HCT116 (cell line): ENCODE results near the gene TRPT1. TPM values are rescaled to one million over a fixed set of nuclear protein-coding genes. Genes with fewer than 3 reads are reported as not detected.
A peak's percentile ranks its signal among the peaks of the same experiment; 100 is the strongest.

ENCODE experiments used
- ATAC-seq: fragments of 200-7000 bp; cut with Tn5 transposase; 2 replicates; pipeline ENCODE4 v1.9.1; 2020; ENCODE audit warnings: mild to moderate bottlenecking, moderate library complexity
- BruUV-seq: library from RNA; stranded (reverse); fragments of 400-500 nt; replicated peaks from 2 replicates; lab custom pipeline; 2021; lab: Mats Ljungman, UMichigan
- CTCF ChIA-PET: fragments of 300-600 bp; sonication (Branson Sonifier 250); formaldehyde crosslinking; loops from one replicate; lab custom pipeline; 2021; ENCODE audit warnings: antibody characterized with exemption; lab: Charles Lee
- POLR2A ChIA-PET: fragments of 300-600, 350-600 bp; sonication (Branson Sonifier 250); formaldehyde crosslinking; loops from one replicate; lab custom pipeline; 2021; ENCODE audit warnings: antibody characterized with exemption; lab: Charles Lee
- RAD21 ChIA-PET, 2 experiments: fragments of 300-600 bp; sonication (Branson Sonifier 250); formaldehyde crosslinking; loops; one replicate each; lab custom pipeline; 2023; ENCODE audit warnings: low total read pairs in 2 of 2; ENCODE audit not compliant: uncharacterized antibody in 2 of 2, unreplicated experiment in 2 of 2, low non-redundant PET in 1 of 2; lab: Charles Lee
- DNase-seq: peaks from one replicate; pipeline ENCODE4 v3.0.0-alpha.2; 2010; ENCODE audit warnings: low read depth, low spot score
- H2AFZ ChIP-seq: fragments of 200-600 bp; shearing (Covaris generic), sonication (generic); 2 replicates; pipeline ENCODE4 v1.6.1; 2017; ENCODE audit warnings: low read depth, mixed run types, mixed read lengths, antibody characterized with exemption, low read length; ENCODE audit not compliant: poor library complexity, severe bottlenecking
- H3K27ac ChIP-seq: 2 replicates; pipeline ENCODE4 v1.5.1; 2012; ENCODE audit warnings: low read depth, low read length
- H3K27me3 ChIP-seq: fragments of 200-600 bp; sonication (generic); 2 replicates; pipeline ENCODE4 v1.6.1; 2016; ENCODE audit warnings: mixed run types, low read length, mixed read lengths; ENCODE audit not compliant: insufficient read depth
- H3K36me3 ChIP-seq, 2 experiments: fragments of 200-500 bp in 1 of 2; fragments of 200-600 bp in 1 of 2; sonication (Bioruptor generic) in 1 of 2; sonication (generic) in 1 of 2; 2 replicates each; pipeline versions ENCODE4 v1.5.1 to v1.6.1; 2014 to 2016; ENCODE audit warnings: low read length in 2 of 2, inconsistent platforms in 1 of 2, mixed read lengths in 1 of 2, mixed run types in 1 of 2; ENCODE audit not compliant: insufficient read depth in 2 of 2, control insufficient read depth in 1 of 2
- H3K4me1 ChIP-seq, 2 experiments: fragments of 200-600 bp in 1 of 2; sonication (generic) in 1 of 2; 2 replicates each; pipeline versions ENCODE4 v1.5.1 to v1.6.1; 2012 to 2017; ENCODE audit warnings: low read length in 2 of 2, inconsistent platforms in 1 of 2, mild to moderate bottlenecking in 1 of 2, mixed read lengths in 1 of 2, mixed run types in 1 of 2, moderate library complexity in 1 of 2; ENCODE audit not compliant: insufficient read depth in 2 of 2, control insufficient read depth in 1 of 2
- H3K4me2 ChIP-seq: fragments of 200-600 bp; sonication (generic); 2 replicates; pipeline ENCODE4 v1.6.1; 2017; ENCODE audit warnings: mixed run types, low read length, mixed read lengths
- H3K4me3 ChIP-seq, 2 experiments: fragments of 200-600 bp in 1 of 2; sonication (generic) in 1 of 2; replicated peaks in 1 of 2; 2 replicates each; pipeline ENCODE4 v1.5.1; 2011 to 2016; ENCODE audit warnings: low read length in 2 of 2, control low read depth in 1 of 2, low read depth in 1 of 2, mild to moderate bottlenecking in 1 of 2, mixed read lengths in 1 of 2, mixed run types in 1 of 2
- H3K79me2 ChIP-seq: fragments of 200-600 bp; sonication (generic); 2 replicates; pipeline ENCODE4 v1.6.1; 2017; ENCODE audit warnings: mild to moderate bottlenecking, mixed run types, low read length, moderate library complexity, mixed read lengths; ENCODE audit not compliant: insufficient read depth
- H3K9ac ChIP-seq: fragments of 200-600 bp; sonication (generic); 2 replicates; pipeline ENCODE4 v1.6.1; 2016; ENCODE audit warnings: low read length, mixed read lengths
- H3K9me2 ChIP-seq: fragments of 200-600 bp; sonication (generic), shearing (Covaris generic); 2 replicates; pipeline ENCODE4 v1.6.1; 2017; ENCODE audit warnings: mixed run types, mild to moderate bottlenecking, moderate library complexity; ENCODE audit not compliant: insufficient read depth
- H3K9me3 ChIP-seq, 2 experiments: fragments of 200-500 bp in 1 of 2; fragments of 200-600 bp in 1 of 2; sonication (Bioruptor generic) in 1 of 2; sonication (generic) in 1 of 2; 2 replicates each; pipeline ENCODE4 v1.6.1; 2014 to 2017; ENCODE audit warnings: low read length in 2 of 2, mixed read lengths in 2 of 2, inconsistent platforms in 1 of 2, low read depth in 1 of 2, mild to moderate bottlenecking in 1 of 2, mixed run types in 1 of 2, moderate library complexity in 1 of 2; ENCODE audit not compliant: control insufficient read depth in 1 of 2, insufficient read depth in 1 of 2
- H4K20me1 ChIP-seq: fragments of 200-600 bp; sonication (generic), shearing (Covaris generic); 2 replicates; pipeline ENCODE4 v1.6.1; 2017; ENCODE audit warnings: mixed run types, mild to moderate bottlenecking, moderate library complexity; ENCODE audit not compliant: insufficient read depth
- EGR1 ChIP-seq: IDR thresholded peaks from 2 replicates; pipeline ENCODE4 v1.6.1; 2012; ENCODE audit warnings: low read depth
- MAX ChIP-seq: IDR thresholded peaks from 2 replicates; pipeline ENCODE4 v1.6.1; 2012
- POLR2A ChIP-seq: IDR thresholded peaks from 2 replicates; pipeline ENCODE4 v1.7.0; 2011; ENCODE audit warnings: borderline replicate concordance; ENCODE audit not compliant: insufficient read depth, insufficient read length; ENCODE audit errors: extremely low read depth
- POLR2AphosphoS5 ChIP-seq: IDR thresholded peaks from 2 replicates; pipeline ENCODE4 v1.6.1; 2011; ENCODE audit warnings: mild to moderate bottlenecking, low read depth, low read length, moderate library complexity
- ZBTB33 ChIP-seq: IDR thresholded peaks from 2 replicates; pipeline ENCODE4 v1.6.1; 2011; ENCODE audit warnings: mild to moderate bottlenecking, low read length, moderate library complexity; ENCODE audit not compliant: insufficient replicate concordance; ENCODE audit errors: extremely low read depth
- ZNF274 ChIP-seq: fragments of 200-500 bp; sonication (Bioruptor generic); IDR thresholded peaks from 2 replicates; pipeline ENCODE4 v1.6.1; 2014; ENCODE audit warnings: mild to moderate bottlenecking, low read depth, low read length, inconsistent platforms
- intact Hi-C: fragments of 100-400 bp; cut with micrococcal nuclease; formaldehyde crosslinking; loops from 2 replicates; pipeline ENCODE4 v1.10.0; 2022
- total RNA-seq: library from RNA; stranded (reverse); gene quantifications from one replicate; pipeline ENCODE4 v1.2.1, GENCODE V29; 2021; ENCODE audit not compliant: unreplicated experiment

The TRPT1 gene
- total RNA-seq, 1 experiment from 2014 or later = 43.2 TPM

GRCh38 chr11:64183890-64184289, 42.1 kb downstream of the TRPT1 start:
- Histone ChIP-seq H3K27me3 (no peaks in the 10 kb centered on the region), H3K79me2 (peaks cover 26% of the 10 kb centered on the region), H3K4me2 (peak overlapping the region; percentile 90), H3K9me2 (no peaks in the 10 kb centered on the region), H3K9me3 (no peaks in the 10 kb centered on the region), H3K27ac (peak overlapping the region; percentile 90), H3K36me3 (peaks cover 3 to 7% of the 10 kb centered on the region in 2 experiments; a peak in 2 of 4 replicates), H2AFZ (no peak overlapping the region), H4K20me1 (peaks cover 4% of the 10 kb centered on the region; the same call in 1 of the 2 replicates), H3K4me1 (peaks cover 27 to 52% of the 10 kb centered on the region in 2 experiments), H3K9ac (peak overlapping the region; percentile 87), H3K4me3 (peak overlapping the region; percentile 81 to 88; a peak in 3 of 4 replicates)
- TF ChIP-seq EGR1 (no peak), ZNF274 (no peak), MAX (no peak)
- ChIA-PET CTCF (interaction anchor here (1.0 kb wide), 1 partner anchor 134 kb away, joined by 4 read pairs; the partner anchor contains the start of gene TRMT112), RAD21 (interaction anchor here in 1 of 2 experiments (0.7 kb wide), 1 partner anchor 88 kb away, joined by 5 read pairs; no protein-coding TSS in a partner anchor), POLR2A (interaction anchor here (0.7 to 1.5 kb wide), 7 partner anchors 9 to 148 kb away, joined by 3 to 10 read pairs (median 4); no protein-coding TSS in a partner anchor)
- DNase-seq (no peak), ATAC-seq (no peak)
- intact Hi-C loops = no loop called here
- BruUV-seq = no TSS peak

GRCh38 chr11:64181506-64182411, 44.2 kb downstream of the TRPT1 start:
- peak; percentile 61 for ATAC-seq
- ChIA-PET RAD21 (no interaction called here), CTCF (interaction anchor here (1.2 to 1.4 kb wide), 2 partner anchors 22 to 119 kb away, joined by 4 to 9 read pairs; no protein-coding TSS in a partner anchor), POLR2A (interaction anchor here (0.8 to 1.0 kb wide), 3 partner anchors 16 to 167 kb away, joined by 3 read pairs; partner anchors contain the start of genes MACROD1 and PPP1R14B)
- H3K9me3 ChIP-seq = no peaks in the 10 kb centered on the region
- peaks cover 26% of the 10 kb centered on the region for H3K79me2 ChIP-seq
- no TSS peak for BruUV-seq
- H4K20me1 ChIP-seq = no peaks in the 10 kb centered on the region
- no peaks in the 10 kb centered on the region for H3K36me3 ChIP-seq
- H3K4me3 ChIP-seq = peak overlapping the region; percentile 22 to 41
- H3K9ac ChIP-seq = peak overlapping the region; percentile 54
- TF ChIP-seq ZBTB33 (peak; percentile 40), POLR2AphosphoS5 (peak; percentile 96), ZNF274 (no peak), POLR2A (peak; percentile 92)
- intact Hi-C loops = no loop called here
- DNase-seq = peak; percentile 72
- peak overlapping the region; percentile 81 for H3K4me2 ChIP-seq
- no peaks in the 10 kb centered on the region for H3K27me3 ChIP-seq
- H3K4me1 ChIP-seq = peaks cover 24 to 46% of the 10 kb centered on the region in 2 experiments
- no peaks in the 10 kb centered on the region for H3K9me2 ChIP-seq
- no peak overlapping the region for H2AFZ ChIP-seq
- H3K27ac ChIP-seq = peak overlapping the region; percentile 56
